Stomach (tissue), 4 donors: ENCODE results near the gene FSTL4.

Experiments
- POLR2A ChIP-seq, 4 donors: fragments of 450-650 bp; IDR thresholded peaks; one replicate each; pipeline ENCODE4 v1.6.1; 2016; ENCODE audit warnings: antibody characterized with exemption in 4 of 4, control low read depth in 2 of 4, mild to moderate bottlenecking in 1 of 4, moderate library complexity in 1 of 4
- TF ChIP-seq, protein P1 (sequence below), 7 experiments: fragments of 450-650 bp in 4 of 7; fragments of 200-600 bp in 3 of 7; sonication (generic) in 3 of 7; IDR thresholded peaks; one replicate each; pipeline ENCODE4 v1.5.1; 2016 to 2019; ENCODE audit warnings: antibody characterized with exemption in 7 of 7, control low read depth in 2 of 7, mild to moderate bottlenecking in 1 of 7

GRCh38 chr5:133163839-133164238 is 448.5 kb downstream of the FSTL4 start:
- TF ChIP-seq POLR2A (IDR thresholded peaks at IDR 0.05): no peak
- TF ChIP-seq, protein P1, sequence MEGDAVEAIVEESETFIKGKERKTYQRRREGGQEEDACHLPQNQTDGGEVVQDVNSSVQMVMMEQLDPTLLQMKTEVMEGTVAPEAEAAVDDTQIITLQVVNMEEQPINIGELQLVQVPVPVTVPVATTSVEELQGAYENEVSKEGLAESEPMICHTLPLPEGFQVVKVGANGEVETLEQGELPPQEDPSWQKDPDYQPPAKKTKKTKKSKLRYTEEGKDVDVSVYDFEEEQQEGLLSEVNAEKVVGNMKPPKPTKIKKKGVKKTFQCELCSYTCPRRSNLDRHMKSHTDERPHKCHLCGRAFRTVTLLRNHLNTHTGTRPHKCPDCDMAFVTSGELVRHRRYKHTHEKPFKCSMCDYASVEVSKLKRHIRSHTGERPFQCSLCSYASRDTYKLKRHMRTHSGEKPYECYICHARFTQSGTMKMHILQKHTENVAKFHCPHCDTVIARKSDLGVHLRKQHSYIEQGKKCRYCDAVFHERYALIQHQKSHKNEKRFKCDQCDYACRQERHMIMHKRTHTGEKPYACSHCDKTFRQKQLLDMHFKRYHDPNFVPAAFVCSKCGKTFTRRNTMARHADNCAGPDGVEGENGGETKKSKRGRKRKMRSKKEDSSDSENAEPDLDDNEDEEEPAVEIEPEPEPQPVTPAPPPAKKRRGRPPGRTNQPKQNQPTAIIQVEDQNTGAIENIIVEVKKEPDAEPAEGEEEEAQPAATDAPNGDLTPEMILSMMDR (IDR thresholded peaks at IDR 0.05): no peak
